Suprapubic skin (tissue), 4 donors: ENCODE measurements around the gene LARGE1.

Experiments
- EP300 ChIP-seq: sonication (generic); formaldehyde crosslinking; IDR thresholded peaks from one replicate; pipeline ENCODE4 v1.6.1; 2017; ENCODE audit warnings: antibody characterized with exemption
- POLR2A ChIP-seq, 2 donors: fragments of 450-650 bp; IDR thresholded peaks; one replicate each; pipeline ENCODE4 v1.6.1; 2017; ENCODE audit warnings: antibody characterized with exemption in 2 of 2, mild to moderate bottlenecking in 2 of 2, moderate library complexity in 2 of 2
- POLR2AphosphoS5 ChIP-seq, 3 donors: sonication (generic); formaldehyde crosslinking; IDR thresholded peaks; one replicate each; pipeline ENCODE4 v1.6.1; 2017; ENCODE audit warnings: antibody characterized with exemption in 3 of 3
- TF ChIP-seq, protein P1 (sequence below), 2 donors: fragments of 200-600 bp in 1 of 2; fragments of 450-650 bp in 1 of 2; sonication (generic) in 1 of 2; IDR thresholded peaks; one replicate each; pipeline ENCODE4 v1.5.1; 2016 to 2019; ENCODE audit warnings: antibody characterized with exemption in 2 of 2, mild to moderate bottlenecking in 1 of 2, moderate library complexity in 1 of 2

DNA sequence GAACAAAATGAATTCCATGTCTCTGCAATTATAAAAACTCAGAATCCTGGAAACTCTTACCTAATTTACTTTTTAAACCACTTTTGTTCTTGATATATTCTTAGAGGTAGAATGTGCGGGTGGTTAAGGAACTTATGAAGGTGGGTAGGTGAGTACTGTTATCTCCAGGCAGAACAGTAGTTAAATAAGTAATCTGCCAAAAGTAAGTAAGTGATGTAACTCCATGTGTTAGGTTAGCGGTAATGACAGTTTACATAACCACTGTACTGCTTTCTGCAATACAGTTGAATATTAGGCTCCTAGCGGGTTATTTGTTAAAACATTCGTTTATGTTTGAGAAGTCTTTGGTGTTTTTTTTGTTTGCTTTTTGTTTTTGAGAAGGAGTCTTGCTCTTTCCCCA, 7.1 kb downstream of the LARGE1 start:
- TF ChIP-seq, protein P1, sequence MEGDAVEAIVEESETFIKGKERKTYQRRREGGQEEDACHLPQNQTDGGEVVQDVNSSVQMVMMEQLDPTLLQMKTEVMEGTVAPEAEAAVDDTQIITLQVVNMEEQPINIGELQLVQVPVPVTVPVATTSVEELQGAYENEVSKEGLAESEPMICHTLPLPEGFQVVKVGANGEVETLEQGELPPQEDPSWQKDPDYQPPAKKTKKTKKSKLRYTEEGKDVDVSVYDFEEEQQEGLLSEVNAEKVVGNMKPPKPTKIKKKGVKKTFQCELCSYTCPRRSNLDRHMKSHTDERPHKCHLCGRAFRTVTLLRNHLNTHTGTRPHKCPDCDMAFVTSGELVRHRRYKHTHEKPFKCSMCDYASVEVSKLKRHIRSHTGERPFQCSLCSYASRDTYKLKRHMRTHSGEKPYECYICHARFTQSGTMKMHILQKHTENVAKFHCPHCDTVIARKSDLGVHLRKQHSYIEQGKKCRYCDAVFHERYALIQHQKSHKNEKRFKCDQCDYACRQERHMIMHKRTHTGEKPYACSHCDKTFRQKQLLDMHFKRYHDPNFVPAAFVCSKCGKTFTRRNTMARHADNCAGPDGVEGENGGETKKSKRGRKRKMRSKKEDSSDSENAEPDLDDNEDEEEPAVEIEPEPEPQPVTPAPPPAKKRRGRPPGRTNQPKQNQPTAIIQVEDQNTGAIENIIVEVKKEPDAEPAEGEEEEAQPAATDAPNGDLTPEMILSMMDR (IDR thresholded peaks at IDR 0.05) = no peak
- TF ChIP-seq POLR2A (IDR thresholded peaks at IDR 0.05) = no peak
- TF ChIP-seq EP300 = no peak
- no peak for TF ChIP-seq POLR2AphosphoS5 (IDR thresholded peaks at IDR 0.05)
